ENCODE results near the gene LLGL2. TPM values are rescaled to one million over a fixed set of nuclear protein-coding genes. Genes with fewer than 3 reads are reported as not detected.

LLGL2 gene
- total RNA-seq, 6 donors from 2014 or later: 113 to 256 (median 175) TPM

GRCh38 chr17:75499313-75500022 lies 26.0 kb upstream of the LLGL2 start:
- ATAC-seq (ENCODE audit: low FRiP score in 2 of 2) (no peak), DNase-seq (peak in 1 of 2 donors; percentile 52)
- H3K27me3 ChIP-seq: no peaks in the 10 kb centered on the region
- H3K36me3 ChIP-seq: peaks cover 4 to 97% (median 82%) of the 10 kb centered on the region in 4 donors
- TF ChIP-seq EP300 (IDR thresholded peaks at IDR 0.05) (no peak), POLR2A (IDR thresholded peaks at IDR 0.05) (no peak), CTCF (IDR thresholded peaks at IDR 0.05) (no peak), POLR2AphosphoS5 (IDR thresholded peaks at IDR 0.05) (peak in 1 of 2 donors; percentile 54)
- no peaks in the 10 kb centered on the region for H3K9me3 ChIP-seq
- 51 to 63% methylated on average over 2 to 13 of the region's 16 CpGs for WGBS, 2 donors
- H3K4me3 ChIP-seq: no peak overlapping the region
- H3K27ac ChIP-seq: peak overlapping the region; percentile 45 to 62 (median 54)
- H3K4me1 ChIP-seq: peaks cover 18 to 43% (median 28%) of the 10 kb centered on the region in 4 donors

GRCh38 chr17:75500419-75501216 lies 24.9 kb upstream of the LLGL2 start:
- no peak for TF ChIP-seq EP300 (IDR thresholded peaks at IDR 0.05)
- no peak for TF ChIP-seq POLR2A (IDR thresholded peaks at IDR 0.05)
- no peak for TF ChIP-seq POLR2AphosphoS5 (IDR thresholded peaks at IDR 0.05)
- TF ChIP-seq CTCF (IDR thresholded peaks at IDR 0.05): no peak
- H3K27ac ChIP-seq: peak overlapping the region in 3 of 4 donors; percentile 26 to 62 (median 57)
- peak in 1 of 2 donors; percentile 47 for DNase-seq

GRCh38 chr17:75501378-75502071 lies 24.0 kb upstream of the LLGL2 start:
- H3K4me1 ChIP-seq: peaks cover 19 to 54% (median 30%) of the 10 kb centered on the region in 4 donors
- peak overlapping the region in 3 of 4 donors; percentile 26 to 62 (median 57) for H3K27ac ChIP-seq
- H3K27me3 ChIP-seq: no peaks in the 10 kb centered on the region
- H3K4me3 ChIP-seq: no peak overlapping the region
- DNase-seq (peak in 1 of 2 donors; percentile 79), ATAC-seq (ENCODE audit: low FRiP score in 2 of 2) (no peak)
- peaks cover 4 to 97% (median 74%) of the 10 kb centered on the region in 4 donors for H3K36me3 ChIP-seq
- 50 to 85% methylated on average over 8 to 20 of the region's 21 CpGs for WGBS, 2 donors
- TF ChIP-seq POLR2AphosphoS5 (IDR thresholded peaks at IDR 0.05) (peak in 1 of 2 donors; percentile 7), CTCF (IDR thresholded peaks at IDR 0.05) (no peak)
- no peaks in the 10 kb centered on the region for H3K9me3 ChIP-seq

More at GRCh38 chr17:75500419-75501216, 24.9 kb upstream of the LLGL2 start:
- Histone ChIP-seq H3K4me3 (no peak overlapping the region), H3K27me3 (no peaks in the 10 kb centered on the region), H3K36me3 (peaks cover 4 to 97% (median 77%) of the 10 kb centered on the region in 4 donors), H3K4me1 (peaks cover 19 to 54% (median 30%) of the 10 kb centered on the region in 4 donors), H3K9me3 (no peaks in the 10 kb centered on the region)
- WGBS, 2 donors: 81 to 93% methylated on average over 3 to 17 of the region's 17 CpGs
- ATAC-seq (ENCODE audit: low FRiP score in 2 of 2): no peak

- Histone ChIP-seq H3K9me3 (no peaks in the 10 kb centered on the region), H3K27me3 (no peaks in the 10 kb centered on the region), H3K27ac (peak overlapping the region in 3 of 4 donors; percentile 26 to 62 (median 57)), H3K4me3 (no peak overlapping the region), H3K4me1 (peaks cover 19 to 54% (median 30%) of the 10 kb centered on the region in 4 donors), H3K36me3 (peaks cover 4 to 97% (median 76%) of the 10 kb centered on the region in 4 donors)
- DNase-seq: peak in 1 of 2 donors; percentile 78
- no peak for ATAC-seq (ENCODE audit: low FRiP score in 2 of 2)
- 80 to 89% methylated on average over 19 to 40 of the region's 40 CpGs for WGBS, 2 donors
- TF ChIP-seq POLR2AphosphoS5 (IDR thresholded peaks at IDR 0.05) (no peak), CTCF (IDR thresholded peaks at IDR 0.05) (no peak), EP300 (IDR thresholded peaks at IDR 0.05) (no peak), POLR2A (IDR thresholded peaks at IDR 0.05) (no peak)
Measured at GRCh38 chr17:75502072-75502720, 23.3 kb upstream of the LLGL2 start.

Data from upper lobe of left lung (tissue), 6 donors.